Measurements from ENCODE around the gene CPTP. TPM values are rescaled to one million over a fixed set of nuclear protein-coding genes. Genes with fewer than 3 reads are reported as not detected.
A peak's percentile ranks its signal among the peaks of the same experiment; 100 is the strongest.

CPTP gene
- total RNA-seq, 1 experiment from 2014 or later, result 16.8 TPM

DNA sequence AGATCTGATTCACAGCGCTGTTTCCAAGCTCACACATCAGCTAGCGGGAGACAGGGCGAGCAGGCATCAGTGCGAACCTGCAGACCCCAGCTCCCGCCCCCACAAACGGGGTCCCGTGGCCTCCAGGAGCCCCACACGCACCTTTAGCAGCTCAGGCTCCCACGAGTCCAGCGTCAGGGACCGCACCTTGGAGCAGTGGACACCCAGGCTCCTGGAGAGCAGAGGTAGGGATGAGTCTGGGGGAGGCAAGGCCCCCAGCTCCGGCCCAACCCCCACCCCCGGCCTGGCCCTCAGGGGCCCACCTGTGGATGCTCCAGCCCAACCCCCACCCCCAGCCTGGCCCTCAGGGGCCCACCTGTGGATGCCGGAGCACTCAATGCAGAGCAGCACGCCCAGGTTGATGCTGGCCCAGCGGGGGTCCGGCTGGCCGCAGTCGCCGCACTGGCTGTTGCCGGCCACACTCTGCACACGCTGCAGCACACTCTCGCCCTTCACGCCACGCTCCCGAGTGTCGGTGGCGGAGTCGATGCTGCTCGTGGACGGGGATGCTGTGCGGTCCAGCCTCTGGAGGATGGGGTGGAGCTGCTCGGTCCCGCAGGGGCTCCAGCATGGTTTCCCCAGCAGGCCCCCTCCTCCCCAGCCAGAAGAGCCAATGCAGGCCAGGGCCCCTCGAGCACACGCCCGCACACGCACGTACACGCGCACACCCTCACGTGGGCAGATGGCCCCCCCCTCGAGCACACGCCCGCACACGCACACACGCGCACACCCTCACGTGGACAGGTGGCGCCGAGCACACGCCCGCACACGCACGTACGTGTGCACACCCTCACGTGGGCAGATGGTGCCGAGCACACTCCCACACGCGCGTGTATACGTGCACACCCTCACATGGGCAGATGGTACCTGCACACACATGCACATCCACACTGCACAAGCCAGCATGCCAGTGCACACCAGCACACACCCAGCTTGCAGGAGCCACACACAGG, 28.2 kb upstream of the CPTP start:
- POLR2A ChIA-PET, result no interaction called here
- no peaks in the 10 kb centered on the region for H3K27me3 ChIP-seq (replicated peaks; ENCODE audit: control insufficient read depth, insufficient read depth, low read length)
- Mint-ChIP-seq H3K9me3 (ENCODE audit: unreplicated experiment) (no peaks in the 10 kb centered on the region), H3K4me1 (ENCODE audit: low read depth, unreplicated experiment) (no peaks in the 10 kb centered on the region), H3K4me3 (ENCODE audit: unreplicated experiment) (no peak overlapping the region), H3K27me3 (ENCODE audit: insufficient read depth, unreplicated experiment) (no peaks in the 10 kb centered on the region), H3K36me3 (ENCODE audit: insufficient read depth, unreplicated experiment) (peaks cover 17% of the 10 kb centered on the region), H3K27ac (ENCODE audit: unreplicated experiment) (no peak overlapping the region)
- intact Hi-C loops (cut with micrococcal nuclease; ENCODE audit: unreplicated experiment), result no loop called here
- TF ChIP-seq CTCF (IDR thresholded peaks at IDR 0.05; ENCODE audit: insufficient read depth in 1 of 2, low read depth in 1 of 2, low read length in 1 of 2, severe bottlenecking in 1 of 2, unreplicated experiment in 1 of 2), result no peak
- H3K4me3 ChIP-seq (ENCODE audit: low read depth, low read length), result no peak overlapping the region
- H3K36me3 ChIP-seq (ENCODE audit: control insufficient read depth, insufficient read depth, low read length), result no peaks in the 10 kb centered on the region
- DNase-seq, result no peak
- CTCF ChIA-PET, result interaction anchor here (0.5 kb wide), 1 partner anchor 23 kb away, joined by 4 read pairs; the partner anchor contains the start of gene UBE2J2
- no TSS peak for BruUV-seq (replicated peaks)
- no peaks in the 10 kb centered on the region; the same call in 1 of the 2 replicates for H3K4me1 ChIP-seq
- no peaks in the 10 kb centered on the region for H3K9me3 ChIP-seq

DNA sequence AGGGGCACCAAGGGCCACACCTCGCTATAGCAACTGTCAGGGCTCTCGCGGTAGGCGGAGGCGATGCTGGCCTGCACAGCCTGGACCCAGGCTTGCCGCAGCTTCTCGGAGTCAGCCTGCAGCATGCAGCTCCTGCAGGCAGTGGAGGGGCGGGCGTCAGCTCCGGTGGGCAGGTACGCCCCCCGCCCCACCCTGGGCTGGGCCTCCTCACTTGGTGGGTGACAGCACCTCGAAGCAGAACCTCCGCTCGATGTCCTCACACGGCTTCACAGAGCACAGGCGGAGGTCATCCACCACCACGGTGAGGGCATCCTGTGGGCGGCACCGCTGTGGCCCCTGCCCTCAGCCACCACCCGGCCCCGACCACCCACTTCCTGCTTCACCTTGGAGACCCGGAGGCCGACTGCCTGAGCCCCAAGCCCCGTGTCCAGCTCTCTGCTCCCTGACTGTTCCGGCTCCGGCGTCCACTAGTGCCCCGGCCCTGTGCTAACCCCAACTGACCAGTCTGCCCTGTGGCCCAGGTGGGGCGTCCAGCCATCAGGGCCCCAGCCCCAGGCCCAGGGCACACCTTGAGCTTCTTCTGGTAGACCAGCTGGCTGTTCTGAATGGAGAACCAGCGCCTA, 26.7 kb upstream of the CPTP start:
- no TSS peak for BruUV-seq (replicated peaks)
- H3K27me3 ChIP-seq (replicated peaks; ENCODE audit: control insufficient read depth, insufficient read depth, low read length), result no peaks in the 10 kb centered on the region
- ChIA-PET POLR2A (no interaction called here), CTCF (no interaction called here)
- H3K4me3 ChIP-seq (ENCODE audit: low read depth, low read length), result no peak overlapping the region
- TF ChIP-seq CTCF (IDR thresholded peaks at IDR 0.05; ENCODE audit: insufficient read depth in 1 of 2, low read depth in 1 of 2, low read length in 1 of 2, severe bottlenecking in 1 of 2, unreplicated experiment in 1 of 2), result no peak
- peaks cover 12% of the 10 kb centered on the region for H3K36me3 Mint-ChIP-seq (ENCODE audit: insufficient read depth, unreplicated experiment)
- no peaks in the 10 kb centered on the region for H3K9me3 Mint-ChIP-seq (ENCODE audit: unreplicated experiment)
- no peaks in the 10 kb centered on the region for H3K4me1 Mint-ChIP-seq (ENCODE audit: low read depth, unreplicated experiment)
- H3K36me3 ChIP-seq (ENCODE audit: control insufficient read depth, insufficient read depth, low read length), result no peaks in the 10 kb centered on the region
- H3K4me3 Mint-ChIP-seq (ENCODE audit: unreplicated experiment), result no peak overlapping the region
- no peaks in the 10 kb centered on the region for H3K27me3 Mint-ChIP-seq (ENCODE audit: insufficient read depth, unreplicated experiment)
- intact Hi-C loops (cut with micrococcal nuclease; ENCODE audit: unreplicated experiment), result no loop called here
- H3K9me3 ChIP-seq, result no peaks in the 10 kb centered on the region
- no peak overlapping the region for H3K27ac Mint-ChIP-seq (ENCODE audit: unreplicated experiment)
- H3K4me1 ChIP-seq, result no peaks in the 10 kb centered on the region
- DNase-seq, result no peak

- Mint-ChIP-seq H3K4me3 (ENCODE audit: unreplicated experiment) (no peak overlapping the region), H3K9me3 (ENCODE audit: unreplicated experiment) (no peaks in the 10 kb centered on the region), H3K27ac (ENCODE audit: unreplicated experiment) (no peak overlapping the region), H3K36me3 (ENCODE audit: insufficient read depth, unreplicated experiment) (peaks cover 12% of the 10 kb centered on the region), H3K4me1 (ENCODE audit: low read depth, unreplicated experiment) (no peaks in the 10 kb centered on the region), H3K27me3 (ENCODE audit: insufficient read depth, unreplicated experiment) (no peaks in the 10 kb centered on the region)
- Histone ChIP-seq H3K4me3 (ENCODE audit: low read depth, low read length) (no peak overlapping the region), H3K36me3 (ENCODE audit: control insufficient read depth, insufficient read depth, low read length) (no peaks in the 10 kb centered on the region), H3K9me3 (no peaks in the 10 kb centered on the region), H3K27me3 (replicated peaks; ENCODE audit: control insufficient read depth, insufficient read depth, low read length) (no peaks in the 10 kb centered on the region), H3K4me1 (no peaks in the 10 kb centered on the region)
- intact Hi-C loops (cut with micrococcal nuclease; ENCODE audit: unreplicated experiment), result no loop called here
- ChIA-PET CTCF (no interaction called here), POLR2A (no interaction called here)
- DNase-seq, result peak in 1 of 2 experiments; percentile 43
- TF ChIP-seq CTCF (IDR thresholded peaks at IDR 0.05; ENCODE audit: insufficient read depth in 1 of 2, low read depth in 1 of 2, low read length in 1 of 2, severe bottlenecking in 1 of 2, unreplicated experiment in 1 of 2), result no peak
- no TSS peak for BruUV-seq (replicated peaks)
Observed at GRCh38 chr1:1298861-1299685, 25.5 kb upstream of the CPTP start.
